GM19240 (cell line): ENCODE results near the gene RPL10.
"Not testable (repeated sequence)": the region's sequence is repeated elsewhere in the genome, so short reads cannot be mapped to it uniquely, and the experiment has no call there.

ENCODE experiments used
- DNase-seq: peaks from one replicate; pipeline ENCODE4 v3.0.0; 2011; ENCODE audit warnings: low spot score; ENCODE audit not compliant: insufficient read length

RPL10 gene

GRCh38 chrX:154378059-154378798, 19.9 kb upstream of the RPL10 start:
- DNase-seq = peak; percentile 72

DNA sequence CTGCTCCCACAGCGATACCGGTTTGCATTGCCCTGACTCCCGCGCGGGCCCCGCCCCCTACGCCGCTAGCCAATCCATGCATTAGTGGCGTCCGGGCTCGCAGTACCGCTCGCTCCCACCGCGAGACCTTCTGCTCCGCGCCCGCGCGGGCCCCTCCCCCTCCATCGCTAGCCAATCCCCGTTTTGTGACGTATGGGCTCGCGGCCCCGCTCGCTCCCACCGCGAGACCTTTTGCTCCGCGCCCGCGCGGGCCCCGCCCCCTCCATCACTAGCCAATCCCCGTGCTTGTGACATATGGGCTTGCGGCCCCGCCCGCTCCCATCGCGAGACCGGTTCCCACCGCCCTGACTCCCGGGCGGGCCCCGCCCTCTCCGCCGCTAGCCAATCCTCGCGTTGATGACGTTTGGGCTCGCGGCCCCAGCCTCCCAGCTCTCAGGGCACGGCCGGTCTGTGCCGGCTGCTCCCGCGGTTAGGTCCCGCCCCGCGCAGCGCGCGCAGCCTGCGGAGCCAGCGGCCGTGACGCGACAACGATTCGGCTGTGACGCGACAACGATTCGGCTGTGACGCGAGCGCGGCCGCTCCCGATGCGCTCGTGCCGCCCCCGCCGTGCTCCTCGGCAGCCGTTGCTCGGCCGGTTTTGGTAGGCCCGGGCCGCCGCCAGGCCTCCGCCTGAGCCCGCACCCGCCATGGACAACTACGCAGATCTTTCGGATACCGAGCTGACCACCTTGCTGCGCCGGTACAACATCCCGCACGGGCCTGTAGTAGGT, 19.2 kb upstream of the RPL10 start, which contains the start of gene EMD:
TSS of gene EMD (plus strand) at position 497 of the 770 bp plus-strand sequence. CDS start at position 687, 190 bp downstream.
- DNase-seq = peak; percentile 55

DNA sequence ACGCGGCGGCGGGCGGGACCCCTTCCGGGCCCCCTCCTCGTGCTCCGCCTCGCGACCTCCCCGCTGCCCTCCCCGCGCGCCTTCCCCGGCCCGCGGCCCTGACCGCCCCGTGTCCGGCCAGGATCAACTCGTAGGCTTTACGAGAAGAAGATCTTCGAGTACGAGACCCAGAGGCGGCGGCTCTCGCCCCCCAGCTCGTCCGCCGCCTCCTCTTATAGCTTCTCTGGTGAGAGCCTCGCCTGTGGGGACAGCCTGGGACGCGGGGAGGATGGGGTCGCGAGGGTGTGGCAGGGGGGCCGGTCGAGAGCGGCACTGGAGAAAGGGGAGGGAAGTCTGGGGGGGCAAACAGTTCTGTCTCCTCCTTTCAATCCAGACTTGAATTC, 18.6 kb upstream of the RPL10 start:
- DNase-seq = no peak

GRCh38 chrX:154380153-154380552, 18.0 kb upstream of the RPL10 start:
- DNase-seq = no peak

- no peak for DNase-seq
Measured at GRCh38 chrX:154380787-154381186, 17.4 kb upstream of the RPL10 start.

- no peak for DNase-seq
Measured at GRCh38 chrX:154381271-154381670, 16.9 kb upstream of the RPL10 start.

GRCh38 chrX:154382483-154383069, 15.6 kb upstream of the RPL10 start:
- no peak for DNase-seq

- no peak for DNase-seq
Measured at GRCh38 chrX:154383359-154384283, 14.6 kb upstream of the RPL10 start.

- no peak for DNase-seq
Measured at GRCh38 chrX:154384284-154384892, 13.8 kb upstream of the RPL10 start.

- DNase-seq = not testable (repeated sequence)
Measured at GRCh38 chrX:154388094-154388493, 10.1 kb upstream of the RPL10 start.

DNA sequence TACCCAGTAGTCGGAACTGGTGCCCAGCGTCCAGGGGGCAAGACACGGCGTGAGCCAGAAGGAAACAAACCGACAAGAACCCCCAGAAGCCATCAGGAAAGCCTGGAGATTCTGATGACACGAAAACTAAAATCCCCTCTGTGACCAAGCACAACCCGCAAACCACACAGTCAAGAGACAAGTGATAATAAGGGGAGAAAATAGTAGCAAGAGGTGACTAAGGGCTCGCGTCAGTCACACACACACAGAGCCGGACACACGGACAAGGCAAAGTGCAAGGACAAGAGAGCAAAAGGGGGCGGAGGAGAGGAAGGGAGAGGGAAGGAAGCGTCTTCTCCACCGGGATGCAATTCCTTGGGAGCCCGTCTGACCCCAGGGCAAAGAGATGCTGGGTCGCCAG, 9.5 kb upstream of the RPL10 start:
- DNase-seq = not testable (repeated sequence)

DNA sequence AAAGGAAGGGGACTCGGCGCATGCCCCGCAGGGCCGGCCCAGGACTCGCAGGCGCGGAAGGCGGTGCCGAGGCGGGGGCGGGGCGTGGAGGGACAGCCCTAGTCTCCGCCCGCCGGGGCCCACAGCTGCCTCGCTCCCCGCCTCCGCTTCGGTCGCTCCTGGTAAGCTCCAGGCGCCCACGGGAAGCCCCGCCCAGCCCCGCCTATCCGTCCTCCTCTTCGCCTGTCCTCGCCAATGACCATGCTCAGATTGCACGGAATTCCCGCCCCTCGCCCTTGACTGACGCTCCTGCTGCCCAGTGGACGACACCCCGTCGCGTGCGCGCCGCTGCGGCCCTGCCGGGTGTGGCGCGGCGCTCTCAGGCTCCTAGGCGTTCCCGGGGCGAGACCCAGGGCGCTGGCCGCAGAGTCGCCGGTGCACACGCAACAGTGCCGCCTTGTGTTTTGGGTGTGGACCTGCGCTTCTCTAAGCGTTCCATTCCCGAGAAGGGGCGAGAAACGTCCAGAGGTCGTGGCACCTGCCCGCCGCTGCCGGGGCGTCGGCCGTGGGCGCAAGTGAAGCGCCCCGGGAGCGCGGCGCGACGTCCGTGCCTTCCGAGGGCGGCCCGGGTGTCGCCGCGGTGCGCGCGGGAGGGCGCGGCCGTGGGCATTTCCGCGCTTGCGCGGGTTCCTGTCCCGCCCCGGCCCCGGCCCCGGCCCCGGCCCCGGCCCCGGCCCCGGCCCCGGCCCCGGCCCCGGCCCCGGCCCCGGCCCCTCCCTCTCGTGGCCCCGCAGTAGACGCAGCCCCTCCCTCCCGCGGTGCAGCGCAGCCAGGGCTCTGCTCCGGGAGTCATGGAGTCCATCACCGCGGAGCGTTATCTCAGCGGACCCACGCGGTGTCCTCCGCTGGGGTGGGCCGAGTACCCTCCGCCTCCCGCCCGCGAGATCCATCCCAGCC, 8.1 kb upstream of the RPL10 start:
- not testable (repeated sequence) for DNase-seq

GRCh38 chrX:154396363-154396762, 1.8 kb upstream of the RPL10 start:
- DNase-seq = not testable (repeated sequence)

- DNase-seq = no peak
Measured at GRCh38 chrX:154396973-154397887, 947 bp upstream of the RPL10 start.

- DNase-seq = no peak
Measured at GRCh38 chrX:154398668-154399526, 720 bp downstream of the RPL10 start.

- no peak for DNase-seq
Measured at GRCh38 chrX:154399527-154400368, 1.6 kb downstream of the RPL10 start.

DNA sequence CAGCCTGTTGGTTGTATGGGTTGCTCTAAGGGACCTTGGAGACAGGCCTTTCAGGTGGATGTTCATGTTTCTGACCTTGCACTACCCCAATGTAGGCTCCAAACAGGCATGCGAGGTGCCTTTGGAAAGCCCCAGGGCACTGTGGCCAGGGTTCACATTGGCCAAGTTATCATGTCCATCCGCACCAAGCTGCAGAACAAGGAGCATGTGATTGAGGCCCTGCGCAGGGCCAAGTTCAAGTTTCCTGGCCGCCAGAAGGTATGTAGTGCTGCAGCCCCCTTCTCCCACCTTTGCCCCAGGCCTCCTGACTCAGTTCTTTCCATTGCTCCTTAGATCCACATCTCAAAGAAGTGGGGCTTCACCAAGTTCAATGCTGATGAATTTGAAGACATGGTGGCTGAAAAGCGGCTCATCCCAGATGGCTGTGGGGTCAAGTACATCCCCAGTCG, 2.2 kb downstream of the RPL10 start:
- not testable (repeated sequence) for DNase-seq
